ENCODE measurements around the gene KLHL30. TPM values are rescaled to one million over a fixed set of nuclear protein-coding genes. Genes with fewer than 3 reads are reported as not detected.

The KLHL30 gene
- total and polyA plus RNA-seq, 2 experiments from 2014 or later = 0.07 TPM; not detected in 1

GRCh38 chr2:238103465-238104225 is 34.8 kb upstream of the KLHL30 start (continued):
- TF ChIP-seq ZNF462 (CRISPR knock-in tag; IDR thresholded peaks at IDR 0.05) (no peak), EZH2phosphoT487 (IDR thresholded peaks at IDR 0.05; ENCODE audit: unreplicated experiment) (no peak), CREB1 (CRISPR knock-in tag; IDR thresholded peaks at IDR 0.05; ENCODE audit: low read depth) (no peak), POLR2AphosphoS5 (IDR thresholded peaks at IDR 0.05; ENCODE audit: low read depth) (no peak)

- TF ChIP-seq POLR2AphosphoS5 (IDR thresholded peaks at IDR 0.05; ENCODE audit: low read depth) (no peak), CREB1 (CRISPR knock-in tag; IDR thresholded peaks at IDR 0.05; ENCODE audit: low read depth) (no peak), CTCF (conservative IDR thresholded peaks at IDR 0.05; ENCODE audit: low read depth in 2 of 2) (no peak), EZH2 (IDR thresholded peaks at IDR 0.05; ENCODE audit: low read depth, unreplicated experiment) (no peak), EZH2phosphoT487 (IDR thresholded peaks at IDR 0.05; ENCODE audit: unreplicated experiment) (no peak), JUNB (IDR thresholded peaks at IDR 0.05; ENCODE audit: unreplicated experiment) (no peak), REST (IDR thresholded peaks at IDR 0.05; ENCODE audit: unreplicated experiment) (no peak), NANOG (IDR thresholded peaks at IDR 0.05; ENCODE audit: borderline replicate concordance) (no peak), ZNF114 (CRISPR knock-in tag; IDR thresholded peaks at IDR 0.05) (no peak), ZNF331 (CRISPR knock-in tag; IDR thresholded peaks at IDR 0.05; ENCODE audit: low read depth) (no peak)
- H3K36me3 Mint-ChIP-seq (ENCODE audit: low read depth) = no peaks in the 10 kb centered on the region
- Histone ChIP-seq H3K4me2 (no peak overlapping the region), H3K4me1 (ENCODE audit: insufficient read depth) (peaks cover 11% of the 10 kb centered on the region), H3K4me3 (no peak overlapping the region), H3K27ac (ENCODE audit: low read depth) (no peak overlapping the region), H3F3A (replicated peaks; ENCODE audit: low read depth) (no peaks in the 10 kb centered on the region), H3K27me3 (ENCODE audit: insufficient read depth) (no peaks in the 10 kb centered on the region), H3K36me3 (ENCODE audit: insufficient read depth) (no peaks in the 10 kb centered on the region), H3K79me2 (replicated peaks; ENCODE audit: insufficient read depth) (no peaks in the 10 kb centered on the region), H3K9me2 (ENCODE audit: insufficient read depth) (no peaks in the 10 kb centered on the region), H2AFZ (no peak overlapping the region), H4K20me1 (replicated peaks; ENCODE audit: insufficient read depth) (no peaks in the 10 kb centered on the region)
- H3K4me1 Mint-ChIP-seq = peaks cover 26% of the 10 kb centered on the region
- H3K27me3 Mint-ChIP-seq (ENCODE audit: insufficient read depth, low read depth, poor library complexity) = peaks cover 15% of the 10 kb centered on the region
- no peaks in the 10 kb centered on the region for H3K9me3 Mint-ChIP-seq
- H3K27ac Mint-ChIP-seq = no peak overlapping the region
- DNase-seq (ENCODE audit: low spot score) = no peak
- no peak for ATAC-seq
- no peak overlapping the region for H3K4me3 Mint-ChIP-seq
Observed at GRCh38 chr2:238104226-238104690, 34.2 kb upstream of the KLHL30 start.
